Stimulated activated naive CD8-positive, alpha-beta T cell treated with anti-CD3 and anti-CD28 coated beads, Interleukin-15, Interleukin-2, amounts not matched to agents 100 ng/mL and 50 ng/mL, for 24 hours (primary cell): ENCODE results near the gene CRTC3.
"Not testable (repeated sequence)": the region's sequence is repeated elsewhere in the genome, so short reads cannot be mapped to it uniquely, and the experiment has no call there.

Source experiments
- H3K27ac Mint-ChIP-seq: one replicate; pipeline ENCODE4 v1.8.0; 2021; ENCODE audit warnings: mild to moderate bottlenecking, mixed read lengths
- H3K27me3 Mint-ChIP-seq: one replicate; pipeline ENCODE4 v1.8.0; 2021; ENCODE audit warnings: mixed read lengths
- H3K36me3 Mint-ChIP-seq: one replicate; pipeline ENCODE4 v1.8.0; 2021; ENCODE audit warnings: low read depth, mixed read lengths
- H3K4me1 Mint-ChIP-seq: one replicate; pipeline ENCODE4 v1.8.0; 2021; ENCODE audit warnings: low read depth, mixed read lengths
- H3K4me3 Mint-ChIP-seq: one replicate; pipeline ENCODE4 v1.8.0; 2021; ENCODE audit warnings: mild to moderate bottlenecking, mixed read lengths
- H3K9me3 Mint-ChIP-seq: one replicate; pipeline ENCODE4 v1.8.0; 2021; ENCODE audit warnings: mixed read lengths

The CRTC3 gene

DNA sequence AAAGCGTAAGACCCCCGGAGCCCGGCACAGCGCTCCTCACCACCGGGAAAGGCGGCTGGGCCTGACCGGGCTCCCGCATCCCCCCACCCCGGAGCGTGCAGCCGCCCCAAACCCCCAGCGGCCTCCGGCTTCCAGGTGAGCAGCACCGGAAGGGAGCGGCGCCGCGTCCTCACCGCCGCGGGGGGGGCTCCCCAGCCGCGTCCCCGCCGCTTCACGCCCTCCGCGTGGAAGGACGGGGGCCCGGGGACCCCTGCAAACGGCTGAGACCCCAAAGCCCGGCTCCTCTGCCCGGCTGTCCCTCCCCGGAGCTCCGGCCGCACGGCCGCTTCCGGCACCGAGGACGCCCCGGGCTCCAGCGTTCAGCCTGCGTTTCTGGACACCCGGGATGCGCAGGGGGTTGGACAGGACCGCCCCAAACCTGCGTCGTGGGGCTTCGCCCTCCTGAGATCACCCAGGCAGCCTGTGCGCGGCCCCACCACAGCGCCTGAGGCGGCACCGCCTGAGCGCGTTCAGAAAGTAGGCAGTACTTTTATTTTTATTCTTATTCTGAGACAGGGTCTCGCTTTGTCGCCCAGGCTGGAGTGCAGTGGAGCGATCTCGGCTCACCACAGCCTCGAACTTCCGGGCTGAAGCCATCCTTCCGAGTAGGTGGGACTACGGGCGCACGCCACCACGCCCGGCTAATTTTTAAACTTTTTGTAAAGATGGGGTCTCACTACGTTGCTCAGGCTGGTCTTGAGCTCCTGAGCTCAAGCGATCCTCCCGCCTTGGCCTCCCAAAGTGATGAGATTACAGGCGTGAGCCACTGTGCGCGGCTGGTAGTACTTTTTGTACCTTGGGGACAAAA lies 135.8 kb downstream of the CRTC3 start:
- peaks cover 58% of the 10 kb centered on the region for H3K4me1 Mint-ChIP-seq
- peak overlapping the region; percentile 81 for H3K4me3 Mint-ChIP-seq
- H3K27me3 Mint-ChIP-seq, result peaks cover 20% of the 10 kb centered on the region
- peak overlapping the region; percentile 82 for H3K27ac Mint-ChIP-seq
- peaks cover 4% of the 10 kb centered on the region for H3K36me3 Mint-ChIP-seq
- H3K9me3 Mint-ChIP-seq, result no peaks in the 10 kb centered on the region

DNA sequence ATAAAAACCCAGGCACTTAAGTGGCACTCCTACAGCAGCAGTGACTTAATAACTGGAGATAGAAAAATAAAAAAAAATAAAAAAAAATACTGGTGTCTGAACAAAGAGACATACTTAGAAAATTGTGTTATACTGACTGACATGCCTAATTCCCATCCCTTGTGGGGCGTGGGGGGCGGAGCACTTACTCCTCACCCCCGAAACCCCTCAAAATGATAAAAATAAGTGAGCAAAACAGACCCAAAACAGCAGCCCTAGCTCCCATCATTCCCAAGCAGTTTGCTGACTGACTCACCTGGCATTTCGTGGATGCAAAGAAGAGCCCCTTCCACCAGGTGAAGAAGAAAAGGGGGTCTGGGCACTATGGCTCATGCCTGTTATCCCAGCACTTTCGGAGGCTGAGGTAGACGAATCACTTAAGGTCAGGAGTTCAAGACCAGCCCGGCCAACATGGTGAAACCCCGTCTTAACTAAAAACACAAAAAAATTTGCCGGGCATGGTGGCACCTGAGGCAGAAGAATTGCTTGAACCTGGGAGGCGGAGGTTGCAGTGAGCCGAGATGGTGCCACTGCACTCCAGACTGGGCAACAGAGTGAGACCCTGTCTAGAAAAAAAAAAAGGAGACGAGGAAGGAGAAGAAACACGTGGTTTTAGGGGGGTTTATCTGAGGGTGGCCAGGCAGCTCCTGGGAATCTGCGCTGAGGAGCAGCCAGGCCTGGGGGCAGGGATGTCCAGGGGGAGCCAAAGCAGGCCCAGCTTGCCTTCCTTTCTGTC lies 136.6 kb downstream of the CRTC3 start:
- Mint-ChIP-seq H3K9me3 (no peaks in the 10 kb centered on the region), H3K4me3 (peak overlapping the region; percentile 81), H3K4me1 (peaks cover 50% of the 10 kb centered on the region), H3K36me3 (peaks cover 4% of the 10 kb centered on the region), H3K27me3 (peaks cover 20% of the 10 kb centered on the region), H3K27ac (peak overlapping the region; percentile 82)

DNA sequence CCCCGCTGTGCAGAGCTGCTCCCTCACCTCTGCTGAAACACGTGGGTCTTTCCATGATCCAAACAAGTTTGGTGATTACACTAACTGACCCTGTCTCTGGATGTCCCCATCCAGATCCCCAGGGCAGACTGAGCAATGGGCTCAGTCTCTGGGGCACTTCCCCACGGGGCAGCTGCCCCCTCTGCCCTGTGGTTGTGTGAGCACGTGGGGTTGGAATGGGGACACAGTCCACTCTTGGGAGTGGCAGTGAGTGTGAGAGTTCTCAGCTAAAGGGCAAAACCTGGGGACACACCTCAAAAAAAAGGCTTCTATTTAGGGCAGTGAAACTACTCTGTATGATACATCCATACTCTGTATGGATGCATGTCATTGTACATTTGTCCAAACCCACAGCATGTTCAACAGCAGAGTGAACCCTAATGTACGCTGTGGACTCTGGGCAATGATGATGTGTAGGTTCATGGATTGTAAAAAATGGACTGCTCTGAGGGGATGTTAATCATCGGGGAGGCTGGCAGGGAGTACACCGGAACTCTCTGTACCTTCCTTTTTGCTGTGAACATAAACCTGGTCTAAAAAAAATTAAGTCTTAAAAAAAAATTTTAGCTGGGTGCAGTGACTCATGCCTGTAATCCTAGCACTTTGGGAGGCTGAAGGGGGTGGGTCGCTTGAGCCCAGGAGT lies 137.5 kb downstream of the CRTC3 start:
- Mint-ChIP-seq H3K9me3 (no peaks in the 10 kb centered on the region), H3K27me3 (peaks cover 20% of the 10 kb centered on the region), H3K4me3 (peak overlapping the region; percentile 18), H3K4me1 (peaks cover 41% of the 10 kb centered on the region), H3K36me3 (peaks cover 4% of the 10 kb centered on the region), H3K27ac (peak overlapping the region; percentile 9)

DNA sequence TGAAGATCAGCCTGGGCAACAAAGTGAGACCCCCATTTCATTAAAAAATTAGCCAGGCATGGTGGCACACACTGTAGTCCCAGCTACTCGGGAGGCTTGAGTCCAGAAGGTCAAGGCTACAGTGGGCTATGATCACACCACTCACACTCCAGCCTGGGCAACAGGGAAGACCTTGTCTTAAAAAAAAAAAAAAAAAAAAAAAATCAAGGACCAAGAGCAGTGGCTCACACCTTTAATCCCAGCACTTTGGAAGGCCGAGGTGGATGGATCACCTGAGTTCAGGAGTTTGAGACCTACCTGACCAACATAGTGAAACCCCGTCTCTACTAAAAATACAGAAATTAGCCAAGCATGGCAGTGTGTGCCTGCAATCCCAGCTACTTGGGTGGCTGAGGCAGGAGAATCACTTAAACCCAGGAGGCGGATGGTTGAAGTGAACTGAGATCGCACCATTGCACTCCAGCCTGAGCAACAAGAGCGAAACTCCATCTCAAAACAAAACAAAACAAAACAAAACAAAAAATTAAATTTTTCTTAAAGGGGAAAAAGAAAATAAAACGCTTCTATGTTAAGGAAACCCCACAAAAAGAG lies 138.1 kb downstream of the CRTC3 start:
- peaks cover 22% of the 10 kb centered on the region for H3K27me3 Mint-ChIP-seq
- H3K4me3 Mint-ChIP-seq, H3K9me3 Mint-ChIP-seq, H3K27ac Mint-ChIP-seq, H3K36me3 Mint-ChIP-seq: not testable (repeated sequence)
- peaks cover 36% of the 10 kb centered on the region for H3K4me1 Mint-ChIP-seq

DNA sequence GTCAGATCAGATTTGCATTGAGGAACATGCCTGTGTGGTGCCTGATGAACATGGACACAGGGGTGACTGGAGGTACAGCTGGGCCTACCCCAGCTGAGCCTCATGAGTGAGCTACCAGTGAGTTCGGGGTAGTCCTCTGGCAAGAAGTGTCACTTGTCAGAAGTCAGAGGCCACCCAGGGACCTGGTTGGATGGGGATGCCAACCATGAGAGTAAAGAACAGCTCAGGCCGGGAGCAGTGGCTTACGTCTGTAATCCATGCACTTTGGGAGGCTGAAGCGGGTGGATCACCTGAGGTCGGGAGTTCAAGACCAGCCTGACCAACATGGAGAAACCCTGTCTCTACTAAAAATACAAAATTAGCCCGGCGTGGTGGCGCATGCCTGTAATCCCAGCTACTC lies 140.9 kb downstream of the CRTC3 start:
- not testable (repeated sequence) for H3K27ac Mint-ChIP-seq, H3K27me3 Mint-ChIP-seq
- peaks cover 19% of the 10 kb centered on the region for H3K4me1 Mint-ChIP-seq

DNA sequence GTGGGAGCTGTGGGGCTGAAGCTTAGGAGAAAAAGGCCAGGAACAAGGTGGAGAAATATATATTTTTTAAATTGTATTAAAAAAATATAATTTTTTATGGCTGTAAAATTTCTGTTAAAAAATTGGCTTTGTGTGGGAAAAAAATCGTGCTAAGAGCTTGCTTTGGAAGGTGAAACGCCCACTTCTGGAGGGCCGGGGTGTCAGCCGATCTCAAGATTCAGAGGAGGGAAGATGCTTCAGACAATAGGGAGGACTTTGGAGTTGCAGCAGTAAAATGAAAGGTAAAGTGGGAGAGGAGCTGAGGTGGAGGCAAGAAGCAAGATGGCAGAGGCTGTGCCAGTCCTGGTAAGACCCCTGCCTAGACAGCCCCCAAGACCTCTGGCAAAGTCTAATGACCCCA lies 141.5 kb downstream of the CRTC3 start:
- Mint-ChIP-seq H3K27me3 (peaks cover 8% of the 10 kb centered on the region), H3K36me3 (no peaks in the 10 kb centered on the region), H3K4me1 (peaks cover 13% of the 10 kb centered on the region), H3K27ac (no peak overlapping the region), H3K9me3 (no peaks in the 10 kb centered on the region), H3K4me3 (no peak overlapping the region)

More for the DNA sequence above, 140.9 kb downstream of the CRTC3 start:
- not testable (repeated sequence) for H3K4me3 Mint-ChIP-seq, H3K36me3 Mint-ChIP-seq, H3K9me3 Mint-ChIP-seq

DNA sequence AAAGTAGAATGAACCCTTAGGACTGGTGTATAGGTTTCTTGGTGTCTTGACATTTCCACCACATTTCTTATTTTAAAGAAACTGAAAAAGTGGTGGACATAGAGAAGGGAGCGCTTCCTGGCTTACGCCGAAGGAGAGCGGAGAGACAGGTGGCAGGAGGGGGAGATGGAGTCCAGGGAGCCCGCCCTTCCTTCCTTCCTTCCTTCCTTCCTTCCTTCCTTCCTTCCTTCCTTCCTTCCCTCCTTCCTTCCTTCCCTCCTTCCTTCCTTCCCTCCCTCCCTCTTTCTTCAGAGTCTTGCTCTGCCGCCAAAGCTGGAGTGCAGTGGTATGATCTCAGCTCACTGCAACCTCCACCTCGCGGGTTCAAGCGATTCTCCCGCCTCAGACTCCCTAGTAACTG lies 143.6 kb downstream of the CRTC3 start:
- H3K27ac Mint-ChIP-seq, H3K4me1 Mint-ChIP-seq, H3K27me3 Mint-ChIP-seq, H3K9me3 Mint-ChIP-seq, H3K36me3 Mint-ChIP-seq, H3K4me3 Mint-ChIP-seq: not testable (repeated sequence)

DNA sequence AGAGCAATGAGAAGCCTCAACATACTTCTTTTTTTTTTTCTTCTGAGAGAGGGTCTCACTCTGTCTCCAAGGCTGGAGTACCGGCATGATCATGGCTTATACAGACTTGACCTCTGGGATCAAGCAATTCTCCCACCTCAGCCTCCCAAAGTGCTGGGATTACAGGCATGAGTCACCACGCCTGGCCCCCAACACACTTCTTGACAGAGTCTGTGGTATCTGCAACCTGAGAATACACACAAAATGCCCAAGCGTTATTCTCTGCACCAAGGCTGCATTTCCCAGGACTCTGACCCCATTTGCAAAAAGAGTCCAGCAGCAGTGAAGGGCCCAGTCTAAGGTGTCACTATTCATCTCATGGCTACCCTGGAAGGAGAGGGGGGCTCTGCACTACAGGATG lies 144.8 kb downstream of the CRTC3 start:
- H3K9me3 Mint-ChIP-seq, result no peaks in the 10 kb centered on the region
- no peak overlapping the region for H3K4me3 Mint-ChIP-seq
- H3K36me3 Mint-ChIP-seq, result no peaks in the 10 kb centered on the region
- peaks cover 5% of the 10 kb centered on the region for H3K27me3 Mint-ChIP-seq
- no peak overlapping the region for H3K27ac Mint-ChIP-seq
- peaks cover 19% of the 10 kb centered on the region for H3K4me1 Mint-ChIP-seq

DNA sequence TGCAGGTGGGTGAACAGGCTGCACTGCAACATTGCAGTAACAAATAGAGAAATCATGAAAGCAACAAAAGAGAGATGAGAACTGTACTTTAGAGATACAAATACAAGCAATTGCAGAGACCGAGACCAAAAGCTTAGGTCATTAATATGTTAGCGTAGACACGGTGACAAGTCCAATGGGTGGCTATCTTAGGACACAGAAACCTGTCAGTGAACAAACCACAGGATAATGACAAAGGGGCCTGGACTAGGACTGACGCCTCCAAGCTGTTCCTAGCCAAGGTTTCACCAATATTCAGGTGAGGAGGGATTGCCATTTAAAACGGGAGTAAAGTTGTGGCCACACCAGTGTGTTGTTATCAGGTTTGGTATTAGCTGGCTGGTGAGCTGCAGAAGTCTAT lies 145.7 kb downstream of the CRTC3 start:
- no peaks in the 10 kb centered on the region for H3K36me3 Mint-ChIP-seq
- H3K27ac Mint-ChIP-seq, result no peak overlapping the region
- peaks cover 5% of the 10 kb centered on the region for H3K27me3 Mint-ChIP-seq
- no peak overlapping the region for H3K4me3 Mint-ChIP-seq
- H3K4me1 Mint-ChIP-seq, result peaks cover 27% of the 10 kb centered on the region
- H3K9me3 Mint-ChIP-seq, result no peaks in the 10 kb centered on the region

DNA sequence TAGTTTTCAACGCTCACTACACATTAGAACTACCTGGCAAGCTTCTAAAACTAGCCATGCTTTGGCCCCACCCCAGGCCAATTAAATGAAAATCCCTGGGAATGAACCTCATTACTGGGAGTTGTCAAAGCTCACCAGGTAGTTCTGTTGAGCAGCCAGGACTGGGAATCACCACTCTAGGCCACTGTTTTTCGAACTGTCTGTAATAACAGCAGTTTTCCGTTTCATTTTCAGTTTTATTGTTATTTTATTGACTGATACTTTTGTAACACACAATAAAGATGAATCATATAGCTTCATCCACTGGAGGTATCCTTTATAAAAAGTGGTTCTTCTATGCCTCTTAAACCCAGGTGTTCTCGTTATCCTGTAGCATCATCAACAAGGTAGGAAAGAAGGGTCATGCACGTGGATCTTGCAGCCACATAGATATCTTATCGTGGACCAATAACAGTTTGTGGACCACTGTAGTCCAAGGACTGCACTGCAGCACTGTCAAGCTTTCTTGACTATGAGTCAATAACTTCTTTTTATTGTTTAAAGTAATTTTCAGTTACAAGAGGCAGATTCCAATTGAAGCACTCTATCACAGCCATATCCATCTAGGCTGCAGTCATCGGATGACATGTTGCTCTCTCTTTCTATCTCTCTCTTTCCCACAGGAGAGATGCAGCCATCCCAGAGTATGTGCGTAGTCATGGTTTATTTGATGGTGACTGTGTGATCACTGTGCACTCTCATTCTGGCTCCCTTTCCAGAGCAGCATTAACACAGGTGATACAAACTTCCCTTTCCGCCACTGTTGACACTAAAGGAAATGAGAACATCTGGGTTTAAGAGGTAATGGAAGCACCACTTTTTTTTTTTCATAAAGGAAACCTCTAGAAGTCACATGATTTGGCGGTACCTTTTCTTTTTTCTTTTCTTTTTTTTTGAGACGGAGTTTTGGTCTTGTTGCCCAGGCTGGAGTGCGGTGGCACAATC lies 148.4 kb downstream of the CRTC3 start:
- Mint-ChIP-seq H3K9me3 (no peaks in the 10 kb centered on the region), H3K4me3 (peak overlapping the region; percentile 27), H3K36me3 (no peaks in the 10 kb centered on the region), H3K27me3 (no peaks in the 10 kb centered on the region), H3K4me1 (peaks cover 34% of the 10 kb centered on the region), H3K27ac (peak overlapping the region; percentile 57)

DNA sequence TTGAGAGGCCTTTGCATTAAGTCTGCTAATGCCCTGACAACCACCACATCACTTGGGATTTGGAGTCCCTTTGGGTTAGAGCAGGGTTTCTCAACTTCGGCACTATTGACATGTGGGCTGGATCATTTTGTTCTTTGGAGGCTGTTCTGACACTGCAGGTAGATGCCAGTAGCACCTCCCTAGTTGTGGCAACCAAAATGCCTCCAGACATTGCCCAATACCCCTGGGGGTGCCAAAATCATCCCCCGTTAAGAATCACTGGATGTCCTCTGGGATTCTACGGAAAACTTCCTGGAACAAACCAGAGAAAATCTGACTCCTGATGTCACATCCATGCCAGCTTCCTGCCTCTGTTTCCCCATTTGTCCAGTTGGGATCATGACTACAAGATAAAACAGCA lies 150.2 kb downstream of the CRTC3 start:
- H3K36me3 Mint-ChIP-seq, result no peaks in the 10 kb centered on the region
- H3K27me3 Mint-ChIP-seq, result no peaks in the 10 kb centered on the region
- peaks cover 34% of the 10 kb centered on the region for H3K4me1 Mint-ChIP-seq
- H3K27ac Mint-ChIP-seq, result no peak overlapping the region
- H3K4me3 Mint-ChIP-seq, result no peak overlapping the region
- H3K9me3 Mint-ChIP-seq, result no peaks in the 10 kb centered on the region

DNA sequence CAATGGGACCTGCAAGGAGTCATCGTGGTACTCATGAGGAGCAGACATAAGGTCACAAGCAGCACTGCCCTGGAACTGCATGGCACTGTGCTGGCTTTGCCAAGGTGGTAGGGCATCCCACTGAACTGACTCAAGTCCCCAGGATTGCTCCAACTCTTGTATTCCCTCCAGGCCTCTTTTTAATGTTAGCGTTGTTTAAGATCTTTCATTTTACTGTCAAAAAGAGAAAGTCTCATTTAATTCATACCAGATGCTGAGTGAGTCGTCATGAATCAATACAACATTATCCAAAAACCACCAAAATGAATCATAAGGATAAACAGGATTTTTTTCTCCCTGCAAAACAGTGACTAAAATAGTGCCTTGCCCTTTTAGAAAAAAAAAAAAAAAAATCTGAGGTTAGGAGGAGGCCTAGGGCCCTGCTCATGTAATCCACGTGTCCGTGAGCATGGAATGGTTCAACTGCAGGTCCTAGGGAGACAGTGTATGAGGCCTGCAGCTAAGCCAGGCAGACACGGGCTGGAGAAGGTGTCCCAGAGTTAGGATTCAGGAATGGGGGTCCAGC lies 150.7 kb downstream of the CRTC3 start:
- no peaks in the 10 kb centered on the region for H3K9me3 Mint-ChIP-seq
- no peak overlapping the region for H3K4me3 Mint-ChIP-seq
- peaks cover 37% of the 10 kb centered on the region for H3K4me1 Mint-ChIP-seq
- no peak overlapping the region for H3K27ac Mint-ChIP-seq
- no peaks in the 10 kb centered on the region for H3K36me3 Mint-ChIP-seq
- H3K27me3 Mint-ChIP-seq, result no peaks in the 10 kb centered on the region

DNA sequence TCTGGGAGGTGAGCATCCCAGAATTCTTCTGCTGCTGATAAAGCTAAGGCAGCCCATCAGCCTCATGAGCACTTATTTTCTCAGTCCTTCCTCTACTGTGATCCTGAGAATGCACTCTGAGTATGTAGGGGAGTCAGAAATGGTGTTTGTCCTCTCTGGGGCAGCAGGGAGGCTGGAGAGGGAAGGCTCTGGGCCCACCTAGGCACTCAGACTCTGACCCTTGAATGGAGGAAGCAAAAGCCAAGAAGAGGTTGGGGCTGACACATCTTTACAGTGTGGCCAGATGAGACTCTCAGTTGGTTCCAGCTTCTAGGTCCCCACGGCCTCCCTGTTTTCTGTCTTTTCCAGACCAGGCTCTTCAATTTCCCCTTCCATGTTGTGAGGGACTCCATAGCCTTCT lies 151.3 kb downstream of the CRTC3 start:
- no peak overlapping the region for H3K27ac Mint-ChIP-seq
- H3K9me3 Mint-ChIP-seq, result no peaks in the 10 kb centered on the region
- H3K36me3 Mint-ChIP-seq, result no peaks in the 10 kb centered on the region
- H3K27me3 Mint-ChIP-seq, result no peaks in the 10 kb centered on the region
- H3K4me1 Mint-ChIP-seq, result peaks cover 43% of the 10 kb centered on the region
- H3K4me3 Mint-ChIP-seq, result no peak overlapping the region

DNA sequence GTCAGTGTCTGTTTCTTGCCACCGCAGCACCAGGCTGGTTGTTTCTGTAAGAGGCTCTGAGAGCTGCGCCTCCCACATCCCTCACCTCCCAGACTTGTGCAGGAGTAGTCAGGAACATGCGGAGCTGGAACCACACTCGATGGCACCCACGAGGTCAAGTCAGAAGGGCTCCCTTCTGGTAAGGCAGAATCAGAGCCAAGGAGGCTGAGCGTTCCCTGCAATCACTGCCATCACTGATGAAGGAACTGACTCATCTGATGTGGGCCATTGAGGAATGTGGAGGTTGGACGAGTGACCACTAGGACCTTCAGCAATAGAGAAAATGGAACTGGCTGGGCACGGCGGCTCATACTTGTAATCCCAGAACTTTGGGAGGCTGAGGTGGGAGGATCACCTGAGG lies 151.8 kb downstream of the CRTC3 start:
- no peak overlapping the region for H3K4me3 Mint-ChIP-seq
- no peaks in the 10 kb centered on the region for H3K27me3 Mint-ChIP-seq
- H3K9me3 Mint-ChIP-seq, result no peaks in the 10 kb centered on the region
- H3K4me1 Mint-ChIP-seq, result peaks cover 47% of the 10 kb centered on the region
- H3K36me3 Mint-ChIP-seq, result no peaks in the 10 kb centered on the region
- H3K27ac Mint-ChIP-seq, result no peak overlapping the region
